GM23338 (cell line): ENCODE measurements around the gene SERP2. TPM values are rescaled to one million over a fixed set of nuclear protein-coding genes. Genes with fewer than 3 reads are reported as not detected.

Experiments
- ATAC-seq: fragments of 200-7000 bp; cut with Tn5 transposase; 3 replicates; pipeline ENCODE4 v1.9.1; 2020
- DNase-seq: peaks from one replicate; pipeline ENCODE4 v3.0.0-alpha.2; 2015; ENCODE audit warnings: low spot score
- H2AFZ ChIP-seq: fragments of 200-600 bp; sonication (generic); 2 replicates; pipeline ENCODE4 v1.8.0; 2016; ENCODE audit warnings: antibody characterized with exemption, mild to moderate bottlenecking, moderate library complexity
- H3F3A ChIP-seq: fragments of 200-600 bp; sonication (generic); replicated peaks from 2 replicates; pipeline ENCODE4 v1.8.0; 2017; ENCODE audit warnings: antibody characterized with exemption, mixed run types, low read depth
- H3K27ac ChIP-seq: fragments of 200-600 bp; sonication (generic); 2 replicates; pipeline ENCODE4 v1.6.1; 2016; ENCODE audit warnings: low read depth
- H3K27me3 ChIP-seq: fragments of 200-600 bp; sonication (generic); 2 replicates; pipeline ENCODE4 v1.8.0; 2016; ENCODE audit warnings: mild to moderate bottlenecking, mixed run types, moderate library complexity; ENCODE audit not compliant: insufficient read depth
- H3K36me3 ChIP-seq: fragments of 200-600 bp; sonication (generic); 2 replicates; pipeline ENCODE4 v1.8.0; 2016; ENCODE audit warnings: mild to moderate bottlenecking; ENCODE audit not compliant: insufficient read depth
- H3K4me1 ChIP-seq: fragments of 200-600 bp; sonication (generic); 2 replicates; pipeline ENCODE4 v1.8.0; 2016; ENCODE audit warnings: mild to moderate bottlenecking, moderate library complexity; ENCODE audit not compliant: insufficient read depth
- H3K4me2 ChIP-seq: fragments of 200-600 bp; sonication (generic); 2 replicates; pipeline ENCODE4 v1.7.1; 2017; ENCODE audit warnings: mixed run types
- H3K4me3 ChIP-seq: fragments of 200-600 bp; sonication (generic); 2 replicates; pipeline ENCODE4 v1.6.1; 2016; ENCODE audit warnings: mixed run types
- H3K79me2 ChIP-seq: fragments of 200-600 bp; sonication (generic); replicated peaks from 2 replicates; pipeline ENCODE4 v1.8.0; 2017; ENCODE audit warnings: mild to moderate bottlenecking; ENCODE audit not compliant: insufficient read depth
- H3K9me2 ChIP-seq: fragments of 200-600 bp; sonication (generic); 2 replicates; pipeline ENCODE4 v1.8.0; 2017; ENCODE audit not compliant: insufficient read depth
- H4K20me1 ChIP-seq: fragments of 200-600 bp; sonication (generic); replicated peaks from 2 replicates; pipeline ENCODE4 v1.8.0; 2017; ENCODE audit warnings: mild to moderate bottlenecking; ENCODE audit not compliant: insufficient read depth
- H3K27ac Mint-ChIP-seq: 2 replicates; pipeline ENCODE4 v1.8.0; 2020; ENCODE audit warnings: inconsistent platforms, mild to moderate bottlenecking, moderate library complexity, mixed read lengths
- H3K27me3 Mint-ChIP-seq: 3 replicates; pipeline ENCODE4 v1.8.0; 2022; ENCODE audit warnings: low read depth, mild to moderate bottlenecking, moderate library complexity, mixed read lengths, inconsistent platforms; ENCODE audit not compliant: insufficient read depth, poor library complexity
- H3K36me3 Mint-ChIP-seq: 3 replicates; pipeline ENCODE4 v1.8.0; 2021; ENCODE audit warnings: low read depth, mild to moderate bottlenecking, inconsistent platforms, moderate library complexity, mixed read lengths
- H3K4me1 Mint-ChIP-seq: 3 replicates; pipeline ENCODE4 v1.8.0; 2020; ENCODE audit warnings: mild to moderate bottlenecking, inconsistent platforms, mixed read lengths
- H3K4me3 Mint-ChIP-seq: 3 replicates; pipeline ENCODE4 v1.8.0; 2021; ENCODE audit warnings: moderate library complexity, mild to moderate bottlenecking, inconsistent platforms, mixed read lengths
- H3K9me3 Mint-ChIP-seq: 3 replicates; pipeline ENCODE4 v1.8.0; 2020; ENCODE audit warnings: moderate library complexity, mild to moderate bottlenecking, inconsistent platforms, mixed read lengths
- CREB1 ChIP-seq: fragments of 250-450 bp; sonication (Bioruptor Pico); IDR thresholded peaks from 2 replicates; pipeline ENCODE4 v1.5.0; 2020; ENCODE audit warnings: low read depth, mild to moderate bottlenecking, moderate library complexity
- CTCF ChIP-seq, 2 experiments: fragments of 200-600 bp in 1 of 2; sonication (generic) in 1 of 2; conservative IDR thresholded peaks; 2 replicates each; pipeline versions ENCODE4 v1.5.1 to v1.6.1; 2016 to 2017; ENCODE audit warnings: antibody characterized with exemption in 2 of 2, low read depth in 2 of 2, mild to moderate bottlenecking in 2 of 2, moderate library complexity in 1 of 2
- EZH2phosphoT487 ChIP-seq: fragments of 200-600 bp; sonication (generic); IDR thresholded peaks from one replicate; pipeline ENCODE4 v1.8.1; 2018; ENCODE audit warnings: antibody characterized with exemption; ENCODE audit not compliant: unreplicated experiment
- JUNB ChIP-seq: IDR thresholded peaks from one replicate; pipeline ENCODE4 v1.6.1; 2016; ENCODE audit warnings: antibody characterized with exemption; ENCODE audit not compliant: unreplicated experiment
- POLR2AphosphoS5 ChIP-seq: IDR thresholded peaks from 2 replicates; pipeline ENCODE4 v1.6.1; 2016; ENCODE audit warnings: antibody characterized with exemption, low read depth
- REST ChIP-seq: IDR thresholded peaks from one replicate; pipeline ENCODE4 v1.6.1; 2018; ENCODE audit warnings: antibody characterized with exemption; ENCODE audit not compliant: unreplicated experiment
- STAT1 ChIP-seq: IDR thresholded peaks from one replicate; pipeline ENCODE4 v1.6.1; 2016; ENCODE audit warnings: antibody characterized with exemption; ENCODE audit not compliant: unreplicated experiment
- ZNF331 ChIP-seq: fragments of 250-450 bp; sonication (Bioruptor Pico); IDR thresholded peaks from 2 replicates; pipeline ENCODE4 v1.5.0; 2020; ENCODE audit warnings: low read depth, mild to moderate bottlenecking, moderate library complexity
- ZNF462 ChIP-seq: fragments of 250-450 bp; sonication (Bioruptor Pico); IDR thresholded peaks from 2 replicates; pipeline ENCODE4 v1.5.0; 2020; ENCODE audit warnings: mild to moderate bottlenecking, moderate library complexity
- polyA plus RNA-seq: library from polyadenylated mRNA; unstranded; fragments of >200 nt; fragmentation: Nextera tagmentation; extraction: Ambion mirVana; gene quantifications from 2 replicates; pipeline ENCODE4 v1.2.1, GENCODE V29; 2016
- total RNA-seq: library from RNA; depleted of rRNA; stranded (reverse); fragments of >200 nt; shearing (Covaris generic); gene quantifications from 2 replicates; pipeline ENCODE4 v1.2.3, GENCODE V29; 2014

SERP2 gene
- total and polyA plus RNA-seq, 2 experiments from 2014 or later: 0.59 to 3.4 TPM

- TF ChIP-seq STAT1 (no peak), REST (no peak), EZH2phosphoT487 (no peak)
Observed at GRCh38 chr13:44397766-44398223, 24.2 kb downstream of the SERP2 start (continued).

- Mint-ChIP-seq H3K36me3 (no peaks in the 10 kb centered on the region), H3K4me1 (peaks cover 34% of the 10 kb centered on the region), H3K9me3 (no peaks in the 10 kb centered on the region), H3K4me3 (no peak overlapping the region), H3K27me3 (peaks cover 8% of the 10 kb centered on the region), H3K27ac (no peak overlapping the region)
- Histone ChIP-seq H3K4me1 (peaks cover 29% of the 10 kb centered on the region), H3K4me3 (no peak overlapping the region), H3F3A (0 out of 2 replicates have a peak, but pooled peaks cover 2% of the 10 kb centered on the region), H3K36me3 (no peaks in the 10 kb centered on the region), H3K27ac (no peak overlapping the region), H2AFZ (no peak overlapping the region), H3K27me3 (no peaks in the 10 kb centered on the region), H3K4me2 (no peak overlapping the region), H3K9me2 (no peaks in the 10 kb centered on the region), H3K79me2 (no peaks in the 10 kb centered on the region), H4K20me1 (no peaks in the 10 kb centered on the region)
- no peak for TF ChIP-seq CTCF (conservative IDR thresholded peaks at IDR 0.05; ENCODE audit: low read depth in 2 of 2)
- TF ChIP-seq JUNB: no peak
- no peak for TF ChIP-seq CREB1 (CRISPR knock-in tag)
- no peak for TF ChIP-seq POLR2AphosphoS5
- TF ChIP-seq STAT1: no peak
- no peak for TF ChIP-seq ZNF331 (CRISPR knock-in tag)
- no peak for TF ChIP-seq REST
- TF ChIP-seq ZNF462 (CRISPR knock-in tag): no peak
- no peak for TF ChIP-seq EZH2phosphoT487
- DNase-seq (no peak), ATAC-seq (no peak)
Observed at GRCh38 chr13:44398606-44399005, 25.0 kb downstream of the SERP2 start.
